NCI-H128 (cell line): ENCODE data around the gene AFF2.

ENCODE experiments used
- DNase-seq: peaks from one replicate; lab custom pipeline; 2025; ENCODE audit not compliant: unreplicated experiment; lab: John Stamatoyannopoulos, UW

Gene AFF2

GRCh38 chrX:148535639-148536038 lies 35.2 kb downstream of the AFF2 start:
- DNase-seq, result no peak

GRCh38 chrX:148536961-148537360 lies 36.5 kb downstream of the AFF2 start:
- no peak for DNase-seq

GRCh38 chrX:148537556-148538182 lies 37.3 kb downstream of the AFF2 start:
- no peak for DNase-seq

GRCh38 chrX:148538582-148538981 lies 38.2 kb downstream of the AFF2 start:
- no peak for DNase-seq

- no peak for DNase-seq
Observed at GRCh38 chrX:148540114-148540513, 39.7 kb downstream of the AFF2 start.

GRCh38 chrX:148540671-148541583 lies 40.5 kb downstream of the AFF2 start:
- DNase-seq, result no peak

GRCh38 chrX:148541584-148541940 lies 41.1 kb downstream of the AFF2 start:
- no peak for DNase-seq

GRCh38 chrX:148542481-148543255 lies 42.3 kb downstream of the AFF2 start:
- no peak for DNase-seq

- no peak for DNase-seq
Observed at GRCh38 chrX:148552775-148553174, 52.4 kb downstream of the AFF2 start.

- no peak for DNase-seq
Observed at GRCh38 chrX:148555101-148555500, 54.7 kb downstream of the AFF2 start.

- DNase-seq, result no peak
Observed at GRCh38 chrX:148555571-148556243, 55.3 kb downstream of the AFF2 start.

GRCh38 chrX:148556498-148556897 lies 56.1 kb downstream of the AFF2 start:
- DNase-seq, result no peak

- no peak for DNase-seq
Observed at GRCh38 chrX:148562846-148563245, 62.4 kb downstream of the AFF2 start.

GRCh38 chrX:148567229-148567628 lies 66.8 kb downstream of the AFF2 start:
- no peak for DNase-seq

GRCh38 chrX:148567779-148568178 lies 67.4 kb downstream of the AFF2 start:
- DNase-seq, result no peak

GRCh38 chrX:148568763-148569162 lies 68.3 kb downstream of the AFF2 start:
- DNase-seq, result no peak

- DNase-seq, result no peak
Observed at GRCh38 chrX:148572337-148572736, 71.9 kb downstream of the AFF2 start.

GRCh38 chrX:148573119-148573518 lies 72.7 kb downstream of the AFF2 start:
- DNase-seq, result no peak

GRCh38 chrX:148574237-148574973 lies 74.0 kb downstream of the AFF2 start:
- no peak for DNase-seq

GRCh38 chrX:148576396-148576795 lies 76.0 kb downstream of the AFF2 start:
- DNase-seq, result no peak

GRCh38 chrX:148577741-148578140 lies 77.3 kb downstream of the AFF2 start:
- DNase-seq, result no peak
